Suprapubic skin (tissue), 4 donors: ENCODE data around the gene ZNF77. TPM values are rescaled to one million over a fixed set of nuclear protein-coding genes. Genes with fewer than 3 reads are reported as not detected.

Experiments
- DNase-seq, 2 donors: peaks; one replicate each; pipeline ENCODE4 v3.0.0-alpha.2; 2019; ENCODE audit warnings: low spot score in 2 of 2
- H3K27ac ChIP-seq: fragments of 200-600 bp; sonication (generic); one replicate; pipeline ENCODE4 v1.5.1; 2019
- H3K27me3 ChIP-seq: fragments of 200-600 bp; sonication (generic); one replicate; pipeline ENCODE4 v1.5.1; 2019
- H3K36me3 ChIP-seq: fragments of 200-600 bp; sonication (generic); one replicate; pipeline ENCODE4 v1.5.1; 2019
- H3K4me1 ChIP-seq: fragments of 200-600 bp; sonication (generic); one replicate; pipeline ENCODE4 v1.5.1; 2019
- H3K4me3 ChIP-seq: fragments of 200-600 bp; sonication (generic); one replicate; pipeline ENCODE4 v1.5.1; 2019; ENCODE audit warnings: mild to moderate bottlenecking
- H3K9me3 ChIP-seq: fragments of 200-600 bp; sonication (generic); one replicate; pipeline ENCODE4 v1.5.1; 2019
- EP300 ChIP-seq: sonication (generic); formaldehyde crosslinking; IDR thresholded peaks from one replicate; pipeline ENCODE4 v1.6.1; 2017; ENCODE audit warnings: antibody characterized with exemption
- POLR2A ChIP-seq, 2 donors: fragments of 450-650 bp; IDR thresholded peaks; one replicate each; pipeline ENCODE4 v1.6.1; 2017; ENCODE audit warnings: antibody characterized with exemption in 2 of 2, mild to moderate bottlenecking in 2 of 2, moderate library complexity in 2 of 2
- POLR2AphosphoS5 ChIP-seq, 3 donors: sonication (generic); formaldehyde crosslinking; IDR thresholded peaks; one replicate each; pipeline ENCODE4 v1.6.1; 2017; ENCODE audit warnings: antibody characterized with exemption in 3 of 3
- WGBS: methylation state at CpG from one replicate; pipeline ENCODE4 v1.1.5; 2018; 5-methylcytosine and 5-hydroxymethylcytosine counted together
- total RNA-seq, 4 donors: library from RNA; depleted of rRNA; stranded (reverse); fragments of >200 nt; gene quantifications; one replicate each; pipeline ENCODE4 v1.1.0, GENCODE V29; 2016
- TF ChIP-seq, protein P1 (sequence below), 2 donors: fragments of 200-600 bp in 1 of 2; fragments of 450-650 bp in 1 of 2; sonication (generic) in 1 of 2; IDR thresholded peaks; one replicate each; pipeline ENCODE4 v1.5.1; 2016 to 2019; ENCODE audit warnings: antibody characterized with exemption in 2 of 2, mild to moderate bottlenecking in 1 of 2, moderate library complexity in 1 of 2

The ZNF77 gene
- total RNA-seq, 4 donors from 2014 or later = 2.8 to 5.6 (median 3.9) TPM

- Histone ChIP-seq H3K27ac (no peak overlapping the region), H3K27me3 (no peaks in the 10 kb centered on the region), H3K4me1 (no peaks in the 10 kb centered on the region), H3K4me3 (no peak overlapping the region), H3K36me3 (peaks cover 46% of the 10 kb centered on the region), H3K9me3 (peaks cover 14% of the 10 kb centered on the region)
- 96% methylated on average over 18 of the region's 18 CpGs for WGBS
- DNase-seq = no peak
- TF ChIP-seq POLR2A (IDR thresholded peaks at IDR 0.05) = no peak
- TF ChIP-seq EP300 = no peak
- TF ChIP-seq, protein P1, sequence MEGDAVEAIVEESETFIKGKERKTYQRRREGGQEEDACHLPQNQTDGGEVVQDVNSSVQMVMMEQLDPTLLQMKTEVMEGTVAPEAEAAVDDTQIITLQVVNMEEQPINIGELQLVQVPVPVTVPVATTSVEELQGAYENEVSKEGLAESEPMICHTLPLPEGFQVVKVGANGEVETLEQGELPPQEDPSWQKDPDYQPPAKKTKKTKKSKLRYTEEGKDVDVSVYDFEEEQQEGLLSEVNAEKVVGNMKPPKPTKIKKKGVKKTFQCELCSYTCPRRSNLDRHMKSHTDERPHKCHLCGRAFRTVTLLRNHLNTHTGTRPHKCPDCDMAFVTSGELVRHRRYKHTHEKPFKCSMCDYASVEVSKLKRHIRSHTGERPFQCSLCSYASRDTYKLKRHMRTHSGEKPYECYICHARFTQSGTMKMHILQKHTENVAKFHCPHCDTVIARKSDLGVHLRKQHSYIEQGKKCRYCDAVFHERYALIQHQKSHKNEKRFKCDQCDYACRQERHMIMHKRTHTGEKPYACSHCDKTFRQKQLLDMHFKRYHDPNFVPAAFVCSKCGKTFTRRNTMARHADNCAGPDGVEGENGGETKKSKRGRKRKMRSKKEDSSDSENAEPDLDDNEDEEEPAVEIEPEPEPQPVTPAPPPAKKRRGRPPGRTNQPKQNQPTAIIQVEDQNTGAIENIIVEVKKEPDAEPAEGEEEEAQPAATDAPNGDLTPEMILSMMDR (IDR thresholded peaks at IDR 0.05) = no peak
- TF ChIP-seq POLR2AphosphoS5 (IDR thresholded peaks at IDR 0.05) = no peak
These were observed 11.3 kb downstream of the ZNF77 start for GRCh38 chr19:2933490-2933910.

- Histone ChIP-seq H3K4me3 (no peak overlapping the region), H3K27ac (no peak overlapping the region), H3K27me3 (no peaks in the 10 kb centered on the region), H3K36me3 (peaks cover 2% of the 10 kb centered on the region), H3K9me3 (no peaks in the 10 kb centered on the region), H3K4me1 (peaks cover 19% of the 10 kb centered on the region)
- TF ChIP-seq EP300 (no peak), POLR2A (IDR thresholded peaks at IDR 0.05) (no peak), POLR2AphosphoS5 (IDR thresholded peaks at IDR 0.05) (no peak)
- TF ChIP-seq, protein P1 (IDR thresholded peaks at IDR 0.05) = no peak
- 95% methylated on average over 18 of the region's 18 CpGs for WGBS
- no peak for DNase-seq
These were observed 17.7 kb downstream of the ZNF77 start for GRCh38 chr19:2927032-2927430.

DNA sequence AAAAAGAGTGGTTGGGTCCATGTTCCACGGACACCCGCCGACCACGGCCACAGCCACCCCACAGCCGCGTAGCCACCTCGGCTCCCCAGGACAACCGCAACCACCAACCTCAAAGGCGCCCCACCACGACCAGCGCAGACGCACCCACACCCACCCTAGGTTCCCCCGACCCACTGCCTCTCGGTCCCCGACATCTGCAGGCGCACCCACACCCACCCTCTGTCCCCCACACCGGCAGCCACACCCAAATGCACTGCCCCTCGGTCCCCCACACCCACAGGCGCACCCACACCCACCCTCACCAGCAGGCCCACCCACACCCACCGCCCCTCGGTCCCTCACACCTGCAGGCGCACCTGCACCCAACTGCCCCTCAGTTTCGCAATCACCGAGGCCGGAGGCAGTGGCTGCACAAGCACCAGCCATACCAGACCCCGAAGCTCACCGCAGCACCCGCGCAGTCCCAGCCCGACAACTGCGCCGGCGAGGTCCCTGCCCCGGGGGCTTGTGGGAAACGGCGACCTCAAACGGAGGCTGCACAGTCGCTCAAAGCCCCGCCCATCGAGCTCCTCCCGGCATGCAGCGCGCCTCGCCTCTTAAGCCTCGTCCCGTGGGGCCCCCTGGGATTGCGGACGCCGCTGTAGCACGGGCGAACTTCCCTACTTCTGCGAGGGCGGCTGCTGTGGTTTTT lies 18.3 kb downstream of the ZNF77 start:
- no peaks in the 10 kb centered on the region for H3K9me3 ChIP-seq
- H3K36me3 ChIP-seq = no peaks in the 10 kb centered on the region
- no peak overlapping the region for H3K27ac ChIP-seq
- 94% methylated on average over 25 of the region's 53 CpGs for WGBS
- H3K4me3 ChIP-seq = no peak overlapping the region
- no peak for DNase-seq
- peaks cover 19% of the 10 kb centered on the region for H3K4me1 ChIP-seq
- TF ChIP-seq POLR2AphosphoS5 (IDR thresholded peaks at IDR 0.05) (no peak), EP300 (no peak), POLR2A (IDR thresholded peaks at IDR 0.05) (no peak)
- TF ChIP-seq, protein P1 (IDR thresholded peaks at IDR 0.05) = no peak
- no peaks in the 10 kb centered on the region for H3K27me3 ChIP-seq

DNA sequence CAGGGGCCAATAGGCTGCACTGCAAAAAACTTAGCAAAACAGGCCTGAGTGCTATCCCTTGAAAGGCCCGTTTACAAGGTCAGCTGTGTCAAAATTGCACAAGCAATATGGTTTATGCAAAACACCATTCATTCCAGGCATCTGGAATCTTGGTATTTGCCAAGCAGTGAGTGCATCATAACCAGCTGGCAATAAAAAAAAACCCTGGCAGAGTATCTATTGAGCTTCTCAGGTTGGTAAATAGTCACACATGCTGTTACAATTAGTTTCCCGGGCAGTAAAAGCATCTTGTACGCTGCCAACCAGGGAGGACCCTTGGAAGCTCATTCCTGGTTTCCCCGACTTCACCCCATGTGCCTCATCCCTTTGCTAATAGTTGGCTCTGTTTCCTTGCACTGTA lies 21.3 kb downstream of the ZNF77 start:
- DNase-seq = no peak
- Histone ChIP-seq H3K27ac (peak overlapping the region; percentile 68), H3K9me3 (no peaks in the 10 kb centered on the region), H3K36me3 (peaks cover 11% of the 10 kb centered on the region), H3K4me1 (peaks cover 19% of the 10 kb centered on the region), H3K4me3 (no peak overlapping the region), H3K27me3 (no peaks in the 10 kb centered on the region)
- TF ChIP-seq POLR2A (IDR thresholded peaks at IDR 0.05) (no peak), EP300 (no peak), POLR2AphosphoS5 (IDR thresholded peaks at IDR 0.05) (peak in 2 of 3 donors; percentile 11 to 83)
- TF ChIP-seq, protein P1 (IDR thresholded peaks at IDR 0.05) = no peak
- WGBS = 25% methylated on average over 4 of the region's 4 CpGs

DNA sequence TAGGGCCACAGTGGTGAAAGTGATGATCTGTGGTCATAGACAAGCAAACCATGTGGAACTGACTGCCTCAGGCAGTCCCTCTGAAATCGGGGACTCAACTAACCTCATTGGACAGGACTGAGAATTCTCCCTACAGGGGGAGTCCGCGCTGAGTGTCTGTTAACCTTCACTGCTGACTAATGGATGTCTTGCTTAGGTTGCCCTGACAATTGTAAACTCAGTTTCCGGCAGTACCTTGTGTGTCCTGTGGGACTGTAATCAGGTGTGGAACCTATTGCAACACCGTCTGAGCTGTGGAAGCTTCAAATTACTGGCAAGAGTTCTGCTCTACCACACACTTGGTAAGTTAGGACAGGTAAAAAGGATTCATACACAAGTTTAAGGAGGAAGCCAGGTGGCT lies 21.8 kb downstream of the ZNF77 start:
- H3K27me3 ChIP-seq = no peaks in the 10 kb centered on the region
- TF ChIP-seq, protein P1 (IDR thresholded peaks at IDR 0.05) = no peak
- TF ChIP-seq EP300 = no peak
- TF ChIP-seq POLR2A (IDR thresholded peaks at IDR 0.05) = no peak
- TF ChIP-seq POLR2AphosphoS5 (IDR thresholded peaks at IDR 0.05) = no peak
- no peak overlapping the region for H3K4me3 ChIP-seq
- H3K27ac ChIP-seq = peak overlapping the region; percentile 68
- DNase-seq = no peak
- H3K9me3 ChIP-seq = no peaks in the 10 kb centered on the region
- peaks cover 19% of the 10 kb centered on the region for H3K4me1 ChIP-seq
- 55% methylated on average over 4 of the region's 5 CpGs for WGBS
- peaks cover 16% of the 10 kb centered on the region for H3K36me3 ChIP-seq
